GM21576 (cell line): ENCODE measurements around the gene SPCS2.
"Not testable (repeated sequence)": the region's sequence is repeated elsewhere in the genome, so short reads cannot be mapped to it uniquely, and the experiment has no call there.

Experiments used
- ATAC-seq: cut with Tn5 transposase; IDR thresholded peaks from one replicate; pipeline ENCODE4 v1.9.1; 2021; ENCODE audit warnings: mild to moderate bottlenecking, moderate library complexity; ENCODE audit not compliant: unreplicated experiment

Gene SPCS2

GRCh38 chr11:74949753-74950137 is 679 bp downstream of the SPCS2 start:
- no peak for ATAC-seq

- ATAC-seq: no peak
These were observed 1.4 kb downstream of the SPCS2 start for GRCh38 chr11:74950374-74950969.

GRCh38 chr11:74951226-74951625 is 2.2 kb downstream of the SPCS2 start:
- ATAC-seq: no peak

GRCh38 chr11:74952752-74953151 is 3.7 kb downstream of the SPCS2 start:
- no peak for ATAC-seq

GRCh38 chr11:74953451-74953850 is 4.4 kb downstream of the SPCS2 start:
- ATAC-seq: no peak

GRCh38 chr11:74954199-74954598 is 5.1 kb downstream of the SPCS2 start:
- no peak for ATAC-seq

GRCh38 chr11:74956397-74957015 is 7.4 kb downstream of the SPCS2 start:
- ATAC-seq: no peak

- ATAC-seq: no peak
These were observed 9.0 kb downstream of the SPCS2 start for GRCh38 chr11:74957937-74958629.

- not testable (repeated sequence) for ATAC-seq
These were observed 11.1 kb downstream of the SPCS2 start for GRCh38 chr11:74960128-74960527.

GRCh38 chr11:74966651-74967050 is 17.6 kb downstream of the SPCS2 start:
- ATAC-seq: no peak

- ATAC-seq: no peak
These were observed 21.9 kb downstream of the SPCS2 start for GRCh38 chr11:74970852-74971395.

- no peak for ATAC-seq
These were observed 22.4 kb downstream of the SPCS2 start for GRCh38 chr11:74971424-74971823.

- no peak for ATAC-seq
These were observed 29.0 kb downstream of the SPCS2 start for GRCh38 chr11:74978041-74978440.

GRCh38 chr11:74980634-74981033 is 31.6 kb downstream of the SPCS2 start:
- no peak for ATAC-seq

- ATAC-seq: no peak
These were observed 32.8 kb downstream of the SPCS2 start for GRCh38 chr11:74981888-74982287.

- no peak for ATAC-seq
These were observed 35.0 kb downstream of the SPCS2 start for GRCh38 chr11:74984070-74984469.

- no peak for ATAC-seq
These were observed 35.7 kb downstream of the SPCS2 start for GRCh38 chr11:74984730-74985129.

- peak; percentile 90 for ATAC-seq
These were observed 39.6 kb downstream of the SPCS2 start, which contains the start of gene NEU3 for GRCh38 chr11:74988541-74989259. NEU3 (plus strand) TSS chr11:74988933; CDS start chr11:74989061, 128 bp downstream.

GRCh38 chr11:74989260-74989638 is 40.2 kb downstream of the SPCS2 start:
- peak; percentile 4 for ATAC-seq

GRCh38 chr11:74990150-74990549 is 41.1 kb downstream of the SPCS2 start:
- not testable (repeated sequence) for ATAC-seq

GRCh38 chr11:74990941-74991340 is 41.9 kb downstream of the SPCS2 start:
- no peak for ATAC-seq
